ENCODE measurements around the gene CAPG.

The CAPG gene

GRCh38 chr2:85354286-85355072, 55.7 kb downstream of the CAPG start, which contains the start of the genes ELMOD3 and RETSAT:
Gene ELMOD3, plus strand, starts transcription at chr2:85354769. Its CDS starts 2,430 bp downstream, at chr2:85357199.
Gene RETSAT, minus strand, starts transcription at chr2:85354528. Its CDS starts 21 bp downstream, at chr2:85354507.
- peak; percentile 94 to 97 for DNase-seq

GRCh38 chr2:85353876-85354285, 56.3 kb downstream of the CAPG start:
- no peak for DNase-seq

- no peak for DNase-seq
Measured at GRCh38 chr2:85347599-85347998, 62.6 kb downstream of the CAPG start.

Measured in NCI-H187 (cell line).